Neural crest cell (in vitro differentiated cells): ENCODE results near the gene BANF2. TPM values are rescaled to one million over a fixed set of nuclear protein-coding genes. Genes with fewer than 3 reads are reported as not detected.
A peak's percentile ranks its signal among the peaks of the same experiment; 100 is the strongest.
"Not testable (repeated sequence)": the region's sequence is repeated elsewhere in the genome, so short reads cannot be mapped to it uniquely, and the experiment has no call there.

Experiments used
- DNase-seq: peaks from one replicate; pipeline ENCODE4 v3.0.0; 2021; ENCODE audit warnings: low read depth, mixed read lengths, low spot score
- H3K27ac Mint-ChIP-seq: one replicate; pipeline ENCODE4 v1.8.0; 2021; ENCODE audit warnings: mild to moderate bottlenecking, mixed read lengths; ENCODE audit not compliant: unreplicated experiment
- H3K27me3 Mint-ChIP-seq: 2 replicates; pipeline ENCODE4 v1.8.0; 2021; ENCODE audit warnings: low read depth, mild to moderate bottlenecking, mixed read lengths
- H3K36me3 Mint-ChIP-seq: 2 replicates; pipeline ENCODE4 v1.8.0; 2021; ENCODE audit warnings: low read depth, mild to moderate bottlenecking, mixed read lengths
- H3K4me1 Mint-ChIP-seq: 2 replicates; pipeline ENCODE4 v1.8.0; 2021; ENCODE audit warnings: mixed read lengths
- H3K4me3 Mint-ChIP-seq: one replicate; pipeline ENCODE4 v1.8.0; 2021; ENCODE audit warnings: mild to moderate bottlenecking, mixed read lengths
- H3K9me3 Mint-ChIP-seq: 2 replicates; pipeline ENCODE4 v1.8.0; 2021; ENCODE audit warnings: mixed read lengths
- CTCF ChIP-seq: fragments of 200-600 bp; sonication (generic); conservative IDR thresholded peaks from 2 replicates; pipeline ENCODE4 v1.5.0; 2021; ENCODE audit warnings: antibody characterized with exemption, mild to moderate bottlenecking
- total RNA-seq: library from RNA; stranded (reverse); gene quantifications from 2 replicates; pipeline ENCODE4 v1.2.1, GENCODE V29; 2021

Gene BANF2
- total RNA-seq, 1 donor from 2014 or later, result not detected

- DNase-seq, result no peak
- Mint-ChIP-seq H3K4me1 (peaks cover 14% of the 10 kb centered on the region), H3K27me3 (no peaks in the 10 kb centered on the region), H3K36me3 (no peaks in the 10 kb centered on the region), H3K4me3 (no peak overlapping the region), H3K9me3 (no peaks in the 10 kb centered on the region), H3K27ac (no peak overlapping the region)
- TF ChIP-seq CTCF, result no peak
These were observed 67.9 kb downstream of the BANF2 start for GRCh38 chr20:17767624-17768023.

GRCh38 chr20:17768271-17768670 lies 68.5 kb downstream of the BANF2 start:
- TF ChIP-seq CTCF, result no peak
- DNase-seq, result no peak
- no peaks in the 10 kb centered on the region for H3K36me3 Mint-ChIP-seq
- H3K27me3 Mint-ChIP-seq, result no peaks in the 10 kb centered on the region
- no peaks in the 10 kb centered on the region for H3K9me3 Mint-ChIP-seq
- no peak overlapping the region for H3K27ac Mint-ChIP-seq
- no peak overlapping the region for H3K4me3 Mint-ChIP-seq
- peaks cover 14% of the 10 kb centered on the region for H3K4me1 Mint-ChIP-seq

GRCh38 chr20:17769716-17770115 lies 70.0 kb downstream of the BANF2 start:
- DNase-seq, H3K4me3 Mint-ChIP-seq, H3K27me3 Mint-ChIP-seq, H3K9me3 Mint-ChIP-seq, H3K27ac Mint-ChIP-seq, H3K36me3 Mint-ChIP-seq: not testable (repeated sequence)
- peaks cover 19% of the 10 kb centered on the region for H3K4me1 Mint-ChIP-seq

GRCh38 chr20:17771206-17772004 lies 71.6 kb downstream of the BANF2 start:
- H3K9me3 Mint-ChIP-seq, result no peaks in the 10 kb centered on the region
- no peak overlapping the region for H3K4me3 Mint-ChIP-seq
- no peak for TF ChIP-seq CTCF
- peaks cover 19% of the 10 kb centered on the region for H3K4me1 Mint-ChIP-seq
- H3K27ac Mint-ChIP-seq, result peak overlapping the region; percentile 10
- H3K27me3 Mint-ChIP-seq, result no peaks in the 10 kb centered on the region
- H3K36me3 Mint-ChIP-seq, result no peaks in the 10 kb centered on the region
- no peak for DNase-seq

GRCh38 chr20:17772005-17772343 lies 72.2 kb downstream of the BANF2 start:
- Mint-ChIP-seq H3K4me1 (peaks cover 19% of the 10 kb centered on the region), H3K27ac (no peak overlapping the region), H3K36me3 (no peaks in the 10 kb centered on the region), H3K27me3 (no peaks in the 10 kb centered on the region), H3K4me3 (no peak overlapping the region), H3K9me3 (no peaks in the 10 kb centered on the region)
- TF ChIP-seq CTCF, result no peak
- no peak for DNase-seq

GRCh38 chr20:17773619-17774018 lies 73.9 kb downstream of the BANF2 start:
- H3K4me1 Mint-ChIP-seq, result peaks cover 19% of the 10 kb centered on the region

More at GRCh38 chr20:17773619-17774018, 73.9 kb downstream of the BANF2 start:
- peaks cover 3% of the 10 kb centered on the region for H3K9me3 Mint-ChIP-seq
- H3K27ac Mint-ChIP-seq, result no peak overlapping the region
- DNase-seq, result no peak
- H3K4me3 Mint-ChIP-seq, result no peak overlapping the region
- no peaks in the 10 kb centered on the region for H3K27me3 Mint-ChIP-seq
- H3K36me3 Mint-ChIP-seq, result peaks cover 4% of the 10 kb centered on the region
- TF ChIP-seq CTCF, result no peak
